Measurements from ENCODE around the gene FLYWCH1. TPM values are rescaled to one million over a fixed set of nuclear protein-coding genes. Genes with fewer than 3 reads are reported as not detected.

The FLYWCH1 gene
- total and polyA plus RNA-seq, 2 donors (not counting 3 experiments of a cell fraction or from before 2014, with no cell fraction given): 32.0 to 51.2 TPM

DNA sequence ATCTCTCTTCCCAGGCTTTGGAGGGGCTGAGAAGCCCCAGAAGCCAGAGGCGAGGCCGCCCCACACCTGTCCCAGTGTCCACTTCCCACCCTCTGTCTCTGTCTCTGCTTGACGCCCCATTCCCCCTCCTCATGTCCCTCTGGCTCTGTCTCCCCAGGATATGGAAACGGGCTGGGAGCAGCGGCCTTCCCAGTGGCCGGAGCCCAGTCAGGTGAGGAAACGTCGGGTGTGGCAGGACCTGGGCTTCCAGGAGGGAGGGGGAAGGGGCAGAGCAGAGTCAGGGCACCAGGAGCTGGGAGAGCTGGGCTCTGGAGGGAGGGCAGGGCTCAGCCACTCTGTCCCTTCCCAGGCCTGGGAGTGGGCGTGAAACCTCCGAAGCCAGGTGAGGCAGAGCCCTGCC, 79.2 kb downstream of the FLYWCH1 start:
- H3K79me2 ChIP-seq (ENCODE audit: control insufficient read depth, insufficient read depth, low read length): no peaks in the 10 kb centered on the region
- H4K20me1 ChIP-seq (replicated peaks; ENCODE audit: control insufficient read depth, extremely low read depth, insufficient read depth, low read length): no peaks in the 10 kb centered on the region
- no peaks in the 10 kb centered on the region for H3K9me1 ChIP-seq (replicated peaks; ENCODE audit: control insufficient read depth, extremely low read depth, insufficient read depth, low read length)
- no peak overlapping the region for H3K4me3 ChIP-seq (replicated peaks in 1 of 3; ENCODE audit: insufficient read depth in 1 of 3, low read depth in 1 of 3, low read length in 3 of 3)
- CTCF ChIA-PET: no interaction called here
- no peak overlapping the region for H2AFZ ChIP-seq (ENCODE audit: low read depth, low read length)
- BruUV-seq (replicated peaks): no TSS peak
- dilution Hi-C loops (cut with MboI; ENCODE audit: extremely low pct_ligation_motif_present, low sequenced_read_pairs): no loop called here
- DNase-seq (ENCODE audit: low read depth, low spot score): no peak
- POLR2A ChIA-PET: no interaction called here
- no peaks in the 10 kb centered on the region for H3K9me3 ChIP-seq (replicated peaks; ENCODE audit: control insufficient read depth, insufficient read depth, low read length)
- TF ChIP-seq GATA2 (IDR thresholded peaks at IDR 0.05; ENCODE audit: insufficient read depth, insufficient read length, low read depth, low read length) (no peak), MYC (IDR thresholded peaks at IDR 0.05; ENCODE audit: low read depth, low read length) (no peak), JUN (IDR thresholded peaks at IDR 0.05; ENCODE audit: borderline replicate concordance, insufficient read depth, insufficient read length, low read depth) (no peak), POLR2A (IDR thresholded peaks at IDR 0.05; ENCODE audit: low read depth, low read length) (no peak), FOS (IDR thresholded peaks at IDR 0.05; ENCODE audit: borderline replicate concordance, insufficient read depth, low read length) (no peak)
- TF ChIP-seq, protein P1, sequence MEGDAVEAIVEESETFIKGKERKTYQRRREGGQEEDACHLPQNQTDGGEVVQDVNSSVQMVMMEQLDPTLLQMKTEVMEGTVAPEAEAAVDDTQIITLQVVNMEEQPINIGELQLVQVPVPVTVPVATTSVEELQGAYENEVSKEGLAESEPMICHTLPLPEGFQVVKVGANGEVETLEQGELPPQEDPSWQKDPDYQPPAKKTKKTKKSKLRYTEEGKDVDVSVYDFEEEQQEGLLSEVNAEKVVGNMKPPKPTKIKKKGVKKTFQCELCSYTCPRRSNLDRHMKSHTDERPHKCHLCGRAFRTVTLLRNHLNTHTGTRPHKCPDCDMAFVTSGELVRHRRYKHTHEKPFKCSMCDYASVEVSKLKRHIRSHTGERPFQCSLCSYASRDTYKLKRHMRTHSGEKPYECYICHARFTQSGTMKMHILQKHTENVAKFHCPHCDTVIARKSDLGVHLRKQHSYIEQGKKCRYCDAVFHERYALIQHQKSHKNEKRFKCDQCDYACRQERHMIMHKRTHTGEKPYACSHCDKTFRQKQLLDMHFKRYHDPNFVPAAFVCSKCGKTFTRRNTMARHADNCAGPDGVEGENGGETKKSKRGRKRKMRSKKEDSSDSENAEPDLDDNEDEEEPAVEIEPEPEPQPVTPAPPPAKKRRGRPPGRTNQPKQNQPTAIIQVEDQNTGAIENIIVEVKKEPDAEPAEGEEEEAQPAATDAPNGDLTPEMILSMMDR (IDR thresholded peaks at IDR 0.05; ENCODE audit: extremely low read depth in 1 of 2, insufficient read depth in 1 of 2, low read depth in 1 of 2, low read length in 2 of 2): no peak
- TF ChIP-seq, protein P2, sequence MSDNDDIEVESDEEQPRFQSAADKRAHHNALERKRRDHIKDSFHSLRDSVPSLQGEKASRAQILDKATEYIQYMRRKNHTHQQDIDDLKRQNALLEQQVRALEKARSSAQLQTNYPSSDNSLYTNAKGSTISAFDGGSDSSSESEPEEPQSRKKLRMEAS (IDR thresholded peaks at IDR 0.05; ENCODE audit: insufficient read depth, insufficient read length): no peak
- no peaks in the 10 kb centered on the region for H3K36me3 ChIP-seq (ENCODE audit: control insufficient read depth in 2 of 2, extremely low read depth in 1 of 2, insufficient read depth in 2 of 2, low read length in 2 of 2)
- H3K4me1 ChIP-seq (ENCODE audit: control insufficient read depth, extremely low read depth, insufficient read depth, low read length): no peaks in the 10 kb centered on the region
- peaks cover 0 to 5% of the 10 kb centered on the region in 2 experiments for H3K27me3 ChIP-seq (ENCODE audit: control insufficient read depth in 2 of 2, insufficient read depth in 2 of 2, low read length in 2 of 2)
- no peak overlapping the region for H3K9ac ChIP-seq (replicated peaks; ENCODE audit: extremely low read depth, insufficient read depth, low read length)
- no peak for FAIRE-seq
- no peak overlapping the region for H3K4me2 ChIP-seq (ENCODE audit: insufficient read depth, low read length)
- no peak overlapping the region for H3K27ac ChIP-seq (ENCODE audit: insufficient read depth, low read depth, low read length)
- intact Hi-C loops (cut with micrococcal nuclease): no loop called here

Data from endothelial cell of umbilical vein (primary cell).